ENCODE measurements around the gene GALNT8.

DNA sequence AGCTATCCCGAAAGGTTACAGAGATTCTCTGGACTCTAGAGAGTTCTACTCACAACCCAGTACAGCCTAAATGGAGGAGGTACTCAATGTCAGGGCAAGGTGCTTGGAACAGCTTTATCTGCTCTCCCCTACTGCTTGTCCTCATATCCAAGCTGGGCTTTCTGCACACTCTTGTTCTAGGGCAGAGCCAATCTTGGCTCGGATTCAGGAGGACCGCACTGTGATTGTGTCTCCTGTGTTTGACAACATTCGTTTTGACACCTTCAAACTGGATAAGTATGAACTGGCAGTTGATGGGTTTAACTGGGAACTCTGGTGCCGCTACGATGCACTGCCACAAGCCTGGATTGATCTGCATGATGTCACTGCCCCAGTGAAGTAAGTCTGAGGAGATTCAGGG, 25.0 kb downstream of the GALNT8 start:
- no peak for TF ChIP-seq CREB1 (IDR thresholded peaks at IDR 0.05; ENCODE audit: low read depth)
- TF ChIP-seq POLR2A (IDR thresholded peaks at IDR 0.05; ENCODE audit: low read depth, low read length), result no peak
- no peak for TF ChIP-seq NR2F1 (conservative IDR thresholded peaks at IDR 0.05)
- no peak for TF ChIP-seq HCFC1 (IDR thresholded peaks at IDR 0.05; ENCODE audit: low read length)
- no peak for TF ChIP-seq NR2C2 (IDR thresholded peaks at IDR 0.05; ENCODE audit: borderline replicate concordance, control insufficient read depth, insufficient read length, low read depth)
- no peak for TF ChIP-seq ATF7 (IDR thresholded peaks at IDR 0.05; ENCODE audit: low read depth)
- TF ChIP-seq, protein P1, sequence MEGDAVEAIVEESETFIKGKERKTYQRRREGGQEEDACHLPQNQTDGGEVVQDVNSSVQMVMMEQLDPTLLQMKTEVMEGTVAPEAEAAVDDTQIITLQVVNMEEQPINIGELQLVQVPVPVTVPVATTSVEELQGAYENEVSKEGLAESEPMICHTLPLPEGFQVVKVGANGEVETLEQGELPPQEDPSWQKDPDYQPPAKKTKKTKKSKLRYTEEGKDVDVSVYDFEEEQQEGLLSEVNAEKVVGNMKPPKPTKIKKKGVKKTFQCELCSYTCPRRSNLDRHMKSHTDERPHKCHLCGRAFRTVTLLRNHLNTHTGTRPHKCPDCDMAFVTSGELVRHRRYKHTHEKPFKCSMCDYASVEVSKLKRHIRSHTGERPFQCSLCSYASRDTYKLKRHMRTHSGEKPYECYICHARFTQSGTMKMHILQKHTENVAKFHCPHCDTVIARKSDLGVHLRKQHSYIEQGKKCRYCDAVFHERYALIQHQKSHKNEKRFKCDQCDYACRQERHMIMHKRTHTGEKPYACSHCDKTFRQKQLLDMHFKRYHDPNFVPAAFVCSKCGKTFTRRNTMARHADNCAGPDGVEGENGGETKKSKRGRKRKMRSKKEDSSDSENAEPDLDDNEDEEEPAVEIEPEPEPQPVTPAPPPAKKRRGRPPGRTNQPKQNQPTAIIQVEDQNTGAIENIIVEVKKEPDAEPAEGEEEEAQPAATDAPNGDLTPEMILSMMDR (IDR thresholded peaks at IDR 0.05 in 2 of 3, conservative IDR thresholded peaks at IDR 0.05 in 1 of 3; ENCODE audit: control insufficient read depth in 2 of 3, extremely low read depth in 1 of 3, insufficient read depth in 1 of 3, low read depth in 3 of 3, low read length in 3 of 3), result no peak
- TF ChIP-seq, protein P2, sequence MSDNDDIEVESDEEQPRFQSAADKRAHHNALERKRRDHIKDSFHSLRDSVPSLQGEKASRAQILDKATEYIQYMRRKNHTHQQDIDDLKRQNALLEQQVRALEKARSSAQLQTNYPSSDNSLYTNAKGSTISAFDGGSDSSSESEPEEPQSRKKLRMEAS (IDR thresholded peaks at IDR 0.05; ENCODE audit: low read depth, low read length), result no peak
- no peak for TF ChIP-seq JUNB (IDR thresholded peaks at IDR 0.05)
- TF ChIP-seq, protein P3, sequence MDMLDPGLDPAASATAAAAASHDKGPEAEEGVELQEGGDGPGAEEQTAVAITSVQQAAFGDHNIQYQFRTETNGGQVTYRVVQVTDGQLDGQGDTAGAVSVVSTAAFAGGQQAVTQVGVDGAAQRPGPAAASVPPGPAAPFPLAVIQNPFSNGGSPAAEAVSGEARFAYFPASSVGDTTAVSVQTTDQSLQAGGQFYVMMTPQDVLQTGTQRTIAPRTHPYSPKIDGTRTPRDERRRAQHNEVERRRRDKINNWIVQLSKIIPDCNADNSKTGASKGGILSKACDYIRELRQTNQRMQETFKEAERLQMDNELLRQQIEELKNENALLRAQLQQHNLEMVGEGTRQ (IDR thresholded peaks at IDR 0.05; ENCODE audit: borderline replicate concordance, low read depth, low read length), result no peak
- TF ChIP-seq, protein P4, sequence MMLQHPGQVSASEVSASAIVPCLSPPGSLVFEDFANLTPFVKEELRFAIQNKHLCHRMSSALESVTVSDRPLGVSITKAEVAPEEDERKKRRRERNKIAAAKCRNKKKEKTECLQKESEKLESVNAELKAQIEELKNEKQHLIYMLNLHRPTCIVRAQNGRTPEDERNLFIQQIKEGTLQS (IDR thresholded peaks at IDR 0.05; ENCODE audit: borderline replicate concordance, extremely low read depth, low read depth, low read length), result no peak
- TF ChIP-seq ZBED1 (IDR thresholded peaks at IDR 0.05; ENCODE audit: borderline replicate concordance), result no peak
- TF ChIP-seq EED (IDR thresholded peaks at IDR 0.05; ENCODE audit: low read depth), result no peak
- TF ChIP-seq BRCA1 (IDR thresholded peaks at IDR 0.05; ENCODE audit: low read depth, low read length), result no peak
